Pancreas (tissue), 10 donors: Measurements from ENCODE around the gene RIMOC1. TPM values are rescaled to one million over a fixed set of nuclear protein-coding genes. Genes with fewer than 3 reads are reported as not detected.

Experiments
- ATAC-seq, 4 donors: fragments of 200-7000 bp; cut with Tn5 transposase; one replicate each; pipeline versions ENCODE4 v1.8.0 to v1.9.1; 2020; ENCODE audit warnings: mild to moderate bottlenecking in 4 of 4, moderate library complexity in 4 of 4
- DNase-seq, 6 donors: peaks; one replicate each; pipeline ENCODE4 v3.0.0-alpha.2; 2020
- FAIRE-seq: peaks from 2 replicates; lab custom pipeline; 2012; peaks lifted over from hg19 to GRCh38; lab: Jason Lieb, UNC
- H3K27ac ChIP-seq, 4 donors: fragments of 200-600 bp; sonication (generic); 1 replicate in 3 of 4; 2 replicates in 1 of 4; pipeline versions ENCODE4 v1.5.0 to v1.8.0; 2020
- H3K27me3 ChIP-seq, 4 donors: fragments of 200-600 bp; one replicate each; pipeline ENCODE4 v1.8.0; 2021
- H3K36me3 ChIP-seq, 3 donors: fragments of 200-600 bp; sonication (generic) in 1 of 3; one replicate each; pipeline versions ENCODE4 v1.5.0 to v1.8.0; 2020 to 2021
- H3K4me1 ChIP-seq, 3 donors: fragments of 200-600 bp; one replicate each; pipeline ENCODE4 v1.8.0; 2021
- H3K4me3 ChIP-seq, 4 donors: fragments of 200-600 bp; sonication (generic) in 2 of 4; one replicate each; pipeline versions ENCODE4 v1.5.0 to v1.8.0; 2020 to 2021
- H3K9me3 ChIP-seq, 4 donors: fragments of 200-600 bp; one replicate each; pipeline ENCODE4 v1.8.0; 2021
- CTCF ChIP-seq, 4 donors: fragments of 200-600 bp; sonication (generic) in 3 of 4; IDR thresholded peaks; one replicate each; pipeline versions ENCODE4 v1.5.0 to v1.8.0; 2021; ENCODE audit warnings: antibody characterized with exemption in 4 of 4
- WGBS, 2 donors: extraction: QIAGEN DNeasy Blood & Tissue Kit; methylation state at CpG; one replicate each; pipeline ENCODE4 v1.1.7; 2013; 5-methylcytosine and 5-hydroxymethylcytosine counted together
- intact Hi-C, 3 donors: fragments of 100-400 bp; cut with DNase I; formaldehyde crosslinking; loops; one replicate each; pipeline versions ENCODE4 v1.11.1 to v1.14.2; 2022
- polyA plus RNA-seq, 2 donors: library from polyadenylated mRNA; stranded (reverse); fragments of 200-250 nt; gene quantifications; one replicate each; pipeline ENCODE4 v1.2.3, GENCODE V29; 2013
- total RNA-seq, 6 donors: library from RNA; stranded (reverse); fragmentation: NEBNext Ultra II Directional in 4 of 6; extraction: Animal tissue kit (Norgen Biotek cat#: 25700) in 4 of 6; gene quantifications; one replicate each; pipeline versions ENCODE4 v1.2.1 to v1.2.4, GENCODE V29; 2021 to 2023
- donor health status: healthy with polysubstance abuse.
- donor health status: DM: no; HTN: no; CAD: no; lungs with moderate emphysema.
- donor health status: DM: no; HTN: no; CAD: no.
- donor health status: control.
- donor health status: control.
- donor health status: Bipolar disorder and iron deficiency.
- donor health status: DM: yes; HTN: yes; CAD: no.
- donor health status: DM: no; HTN: no; CAD: no.
- donor health status: DM: no; HTN: no; CAD: no.
- donor health status: DM: yes; HTN: yes; CAD: no.

RIMOC1 gene
- total and polyA plus RNA-seq, 8 donors: 2.4 to 14.7 (median 10.7) TPM

- no peaks in the 10 kb centered on the region for H3K9me3 ChIP-seq
- intact Hi-C loops: no loop called here
- ATAC-seq: no peak
- peaks cover 9 to 16% (median 10%) of the 10 kb centered on the region in 3 donors for H3K4me1 ChIP-seq
- H3K27me3 ChIP-seq: no peaks in the 10 kb centered on the region
- no peak for TF ChIP-seq CTCF (IDR thresholded peaks at IDR 0.05)
- DNase-seq: no peak
- peaks cover 0 to 5% (median 0%) of the 10 kb centered on the region in 3 donors for H3K36me3 ChIP-seq
- H3K4me3 ChIP-seq: peak overlapping the region in 3 of 4 donors; percentile 18 to 81 (median 65)
- peak overlapping the region; percentile 73 to 82 (median 77) for H3K27ac ChIP-seq
- 36 to 39% methylated on average over 8 of the region's 8 CpGs for WGBS, 2 donors
- no peak for FAIRE-seq
Measured at GRCh38 chr5:41903382-41903891, 707 bp upstream of the RIMOC1 start.

DNA sequence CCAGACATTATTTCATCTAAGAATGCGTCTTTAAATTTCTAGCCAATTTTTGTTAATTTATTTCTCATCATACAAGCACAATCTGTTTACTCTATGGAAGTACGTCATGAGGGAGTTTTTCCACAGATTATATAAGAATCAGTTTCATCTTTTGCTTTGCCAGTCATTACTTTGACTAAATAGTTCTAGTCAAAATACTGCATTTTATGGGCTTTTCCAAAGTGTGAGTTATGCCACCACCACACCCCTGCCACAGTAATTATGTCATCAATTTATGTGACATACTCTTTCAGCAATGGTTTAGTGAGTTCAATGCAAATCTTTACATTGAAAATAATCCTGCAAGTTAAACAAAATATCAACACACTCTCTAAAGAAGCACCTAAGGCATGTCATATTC lies 2.0 kb downstream of the RIMOC1 start:
- FAIRE-seq: no peak

GRCh38 chr5:41908374-41909079 lies 4.4 kb downstream of the RIMOC1 start:
- no peak for FAIRE-seq
- H3K4me1 ChIP-seq: peaks cover 9 to 12% (median 10%) of the 10 kb centered on the region in 3 donors
- 87 to 92% methylated on average over 4 of the region's 4 CpGs for WGBS, 2 donors
- H3K27ac ChIP-seq: no peak overlapping the region
- no peak for DNase-seq
- no peak for ATAC-seq
- no peaks in the 10 kb centered on the region for H3K9me3 ChIP-seq
- H3K27me3 ChIP-seq: no peaks in the 10 kb centered on the region
- no peak for TF ChIP-seq CTCF (IDR thresholded peaks at IDR 0.05)
- H3K4me3 ChIP-seq: no peak overlapping the region
- intact Hi-C loops: no loop called here
- peaks cover 0 to 54% (median 6%) of the 10 kb centered on the region in 3 donors for H3K36me3 ChIP-seq

More for the DNA sequence above, 2.0 kb downstream of the RIMOC1 start:
- WGBS, 2 donors: 77 to 86% methylated on average over 2 of the region's 2 CpGs
- no peak for TF ChIP-seq CTCF (IDR thresholded peaks at IDR 0.05)
- DNase-seq (no peak), ATAC-seq (no peak)
- Histone ChIP-seq H3K9me3 (no peaks in the 10 kb centered on the region), H3K4me1 (peaks cover 9 to 16% (median 10%) of the 10 kb centered on the region in 3 donors), H3K27ac (no peak overlapping the region), H3K4me3 (no peak overlapping the region), H3K36me3 (peaks cover 0 to 31% (median 4%) of the 10 kb centered on the region in 3 donors), H3K27me3 (no peaks in the 10 kb centered on the region)
- intact Hi-C loops: no loop called here

GRCh38 chr5:41918105-41918504 lies 14.0 kb downstream of the RIMOC1 start:
- no peak for DNase-seq
- WGBS, 2 donors: 89 to 94% methylated on average over 2 of the region's 2 CpGs
- Histone ChIP-seq H3K36me3 (peaks cover 0 to 30% (median 0%) of the 10 kb centered on the region in 3 donors), H3K9me3 (no peaks in the 10 kb centered on the region), H3K27me3 (no peaks in the 10 kb centered on the region), H3K4me3 (no peak overlapping the region), H3K27ac (no peak overlapping the region), H3K4me1 (no peaks in the 10 kb centered on the region)
- FAIRE-seq: no peak
- intact Hi-C loops: no loop called here
- no peak for ATAC-seq
- TF ChIP-seq CTCF (IDR thresholded peaks at IDR 0.05): no peak

DNA sequence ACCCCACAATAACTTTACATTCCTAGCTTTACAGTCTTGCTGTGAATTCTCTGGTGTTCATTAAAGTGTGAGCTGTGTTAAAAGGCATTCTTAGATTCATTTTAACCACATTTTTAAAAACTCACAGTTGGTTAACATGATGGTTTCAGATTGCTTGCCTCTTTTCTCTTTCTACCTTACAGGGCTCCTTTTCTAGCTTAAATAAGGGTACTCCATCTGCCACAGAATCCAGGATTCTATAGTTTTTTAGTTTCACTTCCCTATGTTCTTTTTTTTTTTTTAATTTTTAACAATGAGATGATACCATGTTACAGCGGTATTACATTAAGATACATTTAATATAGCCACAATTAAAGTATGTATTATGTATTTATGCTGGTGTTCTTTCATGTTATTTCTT lies 17.0 kb downstream of the RIMOC1 start:
- no peak for ATAC-seq
- Histone ChIP-seq H3K4me1 (peaks cover 0 to 6% (median 4%) of the 10 kb centered on the region in 3 donors), H3K27ac (no peak overlapping the region), H3K27me3 (no peaks in the 10 kb centered on the region), H3K9me3 (no peaks in the 10 kb centered on the region), H3K4me3 (no peak overlapping the region), H3K36me3 (peaks cover 0 to 16% (median 0%) of the 10 kb centered on the region in 3 donors)
- TF ChIP-seq CTCF (IDR thresholded peaks at IDR 0.05): no peak
- WGBS, 2 donors: 97 to 100% methylated on average over 1 of the region's 1 CpG
- intact Hi-C loops: no loop called here
- no peak for FAIRE-seq
- no peak for DNase-seq
